ENCODE data around the gene FGGY.
"Not testable (repeated sequence)": the region's sequence is repeated elsewhere in the genome, so short reads cannot be mapped to it uniquely, and the experiment has no call there.

FGGY gene

GRCh38 chr1:59690171-59690930 is 393.5 kb downstream of the FGGY start:
- peak; percentile 16 for DNase-seq

GRCh38 chr1:59691261-59691660 is 394.4 kb downstream of the FGGY start:
- no peak for DNase-seq

GRCh38 chr1:59692591-59692990 is 395.7 kb downstream of the FGGY start:
- DNase-seq = peak; percentile 78

GRCh38 chr1:59693406-59693805 is 396.5 kb downstream of the FGGY start:
- no peak for DNase-seq

GRCh38 chr1:59695252-59695651 is 398.4 kb downstream of the FGGY start:
- no peak for DNase-seq

GRCh38 chr1:59696421-59697115 is 399.7 kb downstream of the FGGY start:
- no peak for DNase-seq

GRCh38 chr1:59697150-59697800 is 400.4 kb downstream of the FGGY start:
- DNase-seq = no peak

- no peak for DNase-seq
Measured at GRCh38 chr1:59698386-59698785, 401.5 kb downstream of the FGGY start.

GRCh38 chr1:59699227-59699847 is 402.4 kb downstream of the FGGY start:
- DNase-seq = peak; percentile 40

- no peak for DNase-seq
Measured at GRCh38 chr1:59701376-59701775, 404.5 kb downstream of the FGGY start.

GRCh38 chr1:59703226-59703917 is 406.5 kb downstream of the FGGY start:
- DNase-seq = no peak

GRCh38 chr1:59703918-59704378 is 407.1 kb downstream of the FGGY start:
- no peak for DNase-seq

GRCh38 chr1:59704716-59705115 is 407.8 kb downstream of the FGGY start:
- DNase-seq = no peak

- DNase-seq = no peak
Measured at GRCh38 chr1:59705466-59706302, 408.8 kb downstream of the FGGY start.

GRCh38 chr1:59706303-59706599 is 409.4 kb downstream of the FGGY start:
- no peak for DNase-seq

- DNase-seq = no peak
Measured at GRCh38 chr1:59707178-59707791, 410.4 kb downstream of the FGGY start.

- no peak for DNase-seq
Measured at GRCh38 chr1:59709333-59709732, 412.4 kb downstream of the FGGY start.

- not testable (repeated sequence) for DNase-seq
Measured at GRCh38 chr1:59710920-59711319, 414.0 kb downstream of the FGGY start.

GRCh38 chr1:59714219-59714618 is 417.3 kb downstream of the FGGY start:
- no peak for DNase-seq

GRCh38 chr1:59714966-59715365 is 418.1 kb downstream of the FGGY start:
- no peak for DNase-seq

GRCh38 chr1:59716832-59717231 is 419.9 kb downstream of the FGGY start:
- no peak for DNase-seq

Measured in DMS79 treated with DMSO at 0.1 percent for 48 hours (cell line).